Measurements from ENCODE around the gene SET.

Gene SET

DNA sequence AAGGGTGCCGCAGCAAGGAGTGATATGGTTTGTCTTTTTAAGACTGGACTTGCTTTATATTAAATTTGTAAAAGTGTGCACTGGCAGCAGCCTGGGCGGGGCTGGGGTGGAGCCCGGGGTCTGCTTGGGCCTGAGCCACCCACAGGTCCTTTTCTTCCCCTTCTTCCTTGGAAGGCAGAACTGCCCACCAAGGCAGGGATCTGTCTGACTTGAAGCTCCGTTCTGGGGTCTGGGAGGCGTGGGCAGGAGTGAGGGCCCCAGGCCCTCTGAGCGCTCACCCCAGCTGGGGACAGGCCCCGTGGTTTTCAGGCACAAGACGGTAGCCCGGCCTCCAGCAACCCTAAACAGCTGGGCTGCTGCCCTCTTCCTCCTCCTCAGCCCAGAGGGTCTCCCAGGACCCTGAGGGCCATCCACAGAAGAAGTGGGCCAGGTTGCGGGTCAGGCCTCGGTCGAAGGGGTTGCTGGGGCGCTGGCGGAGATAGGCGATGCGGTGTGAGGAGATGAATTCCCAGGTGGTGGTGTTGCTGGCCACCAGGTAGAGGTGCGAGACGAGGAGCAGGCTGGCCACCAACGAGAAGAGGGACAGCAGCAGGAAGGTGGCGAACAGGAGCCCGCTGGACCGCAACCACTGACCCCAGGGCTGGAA, 31.9 kb downstream of the SET start:
- TF ChIP-seq, protein P1, sequence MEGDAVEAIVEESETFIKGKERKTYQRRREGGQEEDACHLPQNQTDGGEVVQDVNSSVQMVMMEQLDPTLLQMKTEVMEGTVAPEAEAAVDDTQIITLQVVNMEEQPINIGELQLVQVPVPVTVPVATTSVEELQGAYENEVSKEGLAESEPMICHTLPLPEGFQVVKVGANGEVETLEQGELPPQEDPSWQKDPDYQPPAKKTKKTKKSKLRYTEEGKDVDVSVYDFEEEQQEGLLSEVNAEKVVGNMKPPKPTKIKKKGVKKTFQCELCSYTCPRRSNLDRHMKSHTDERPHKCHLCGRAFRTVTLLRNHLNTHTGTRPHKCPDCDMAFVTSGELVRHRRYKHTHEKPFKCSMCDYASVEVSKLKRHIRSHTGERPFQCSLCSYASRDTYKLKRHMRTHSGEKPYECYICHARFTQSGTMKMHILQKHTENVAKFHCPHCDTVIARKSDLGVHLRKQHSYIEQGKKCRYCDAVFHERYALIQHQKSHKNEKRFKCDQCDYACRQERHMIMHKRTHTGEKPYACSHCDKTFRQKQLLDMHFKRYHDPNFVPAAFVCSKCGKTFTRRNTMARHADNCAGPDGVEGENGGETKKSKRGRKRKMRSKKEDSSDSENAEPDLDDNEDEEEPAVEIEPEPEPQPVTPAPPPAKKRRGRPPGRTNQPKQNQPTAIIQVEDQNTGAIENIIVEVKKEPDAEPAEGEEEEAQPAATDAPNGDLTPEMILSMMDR (IDR thresholded peaks at IDR 0.05; ENCODE audit: low read depth, low read length), result no peak
- DNase-seq (ENCODE audit: extremely low read depth, low read depth), result no peak

DNA sequence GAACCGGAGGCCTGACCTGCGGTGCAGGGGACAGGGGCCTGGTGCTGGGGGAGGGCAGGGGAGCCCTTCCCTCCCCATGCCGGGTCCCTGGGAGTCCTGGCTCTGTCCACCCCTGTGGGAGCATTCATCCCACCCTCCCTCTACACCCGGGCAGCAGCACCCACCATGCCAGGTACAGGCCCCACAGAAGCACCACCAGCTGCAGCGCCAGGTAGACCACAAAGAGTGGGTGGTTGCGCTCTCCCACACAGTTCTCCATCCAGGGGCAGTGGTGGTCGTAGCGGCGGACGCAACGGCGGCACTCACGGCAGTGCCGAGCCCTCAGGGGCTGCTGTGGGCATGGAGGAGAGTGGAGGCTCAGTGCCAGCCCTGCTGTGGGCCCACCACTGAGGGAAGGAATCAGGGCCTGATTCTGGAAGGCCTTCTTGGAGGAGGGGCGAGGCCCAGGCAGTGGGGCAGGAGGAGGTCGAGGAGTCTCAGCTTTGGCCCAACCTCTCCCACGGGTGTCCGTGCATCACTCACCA, 32.5 kb downstream of the SET start:
- no peak for DNase-seq (ENCODE audit: extremely low read depth, low read depth)
- TF ChIP-seq, protein P1 (IDR thresholded peaks at IDR 0.05; ENCODE audit: low read depth, low read length), result no peak

DNA sequence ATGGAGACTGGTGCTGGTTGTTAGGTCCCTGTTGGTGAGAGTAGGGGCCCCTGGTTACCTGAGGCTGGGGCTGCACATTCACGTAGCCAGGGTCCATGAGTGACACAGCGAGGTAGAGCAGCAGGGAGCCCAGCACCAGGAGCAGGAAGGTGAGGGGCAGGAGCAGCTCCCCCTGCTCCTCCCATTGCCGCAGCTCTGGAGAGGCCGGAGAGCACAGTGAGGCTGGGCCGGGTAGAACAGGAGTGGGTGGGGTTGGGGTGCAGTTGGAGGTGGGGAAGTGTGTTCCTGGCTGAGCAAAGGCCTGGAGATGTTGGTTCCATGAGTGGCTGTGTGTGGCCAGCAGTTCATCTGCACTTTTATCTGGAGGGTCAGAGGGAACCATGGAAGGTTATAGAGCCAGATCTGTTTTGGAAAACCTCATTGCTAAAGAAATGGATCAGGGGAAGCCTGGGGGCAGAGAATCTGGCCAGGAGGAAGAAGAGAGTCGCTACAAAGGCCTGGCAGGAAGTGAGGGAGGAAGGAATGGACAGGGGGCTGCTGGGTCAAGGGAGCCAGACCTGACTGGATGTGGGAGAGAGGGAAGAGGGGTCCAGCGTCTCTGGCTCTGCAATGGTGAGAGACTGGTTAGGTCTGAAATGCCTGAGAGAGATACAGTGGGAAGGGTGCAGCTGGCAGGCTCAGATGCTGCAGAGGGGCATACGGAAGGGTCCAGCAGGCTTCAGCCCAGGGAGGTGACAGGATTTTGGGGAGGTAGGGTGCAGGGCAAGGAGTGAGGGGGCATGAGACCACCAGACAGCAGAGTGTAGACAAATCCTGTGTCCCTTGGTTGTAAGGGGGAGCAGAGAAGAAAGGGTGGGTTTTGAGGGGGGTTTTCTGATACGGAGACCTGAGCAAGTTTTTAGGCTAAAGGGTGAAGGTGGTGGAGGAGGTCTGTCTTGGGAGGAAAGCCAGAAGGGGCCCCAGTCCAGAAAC, 33.6 kb downstream of the SET start:
- no peak for DNase-seq (ENCODE audit: extremely low read depth, low read depth)
- TF ChIP-seq, protein P1 (IDR thresholded peaks at IDR 0.05; ENCODE audit: low read depth, low read length), result no peak

DNA sequence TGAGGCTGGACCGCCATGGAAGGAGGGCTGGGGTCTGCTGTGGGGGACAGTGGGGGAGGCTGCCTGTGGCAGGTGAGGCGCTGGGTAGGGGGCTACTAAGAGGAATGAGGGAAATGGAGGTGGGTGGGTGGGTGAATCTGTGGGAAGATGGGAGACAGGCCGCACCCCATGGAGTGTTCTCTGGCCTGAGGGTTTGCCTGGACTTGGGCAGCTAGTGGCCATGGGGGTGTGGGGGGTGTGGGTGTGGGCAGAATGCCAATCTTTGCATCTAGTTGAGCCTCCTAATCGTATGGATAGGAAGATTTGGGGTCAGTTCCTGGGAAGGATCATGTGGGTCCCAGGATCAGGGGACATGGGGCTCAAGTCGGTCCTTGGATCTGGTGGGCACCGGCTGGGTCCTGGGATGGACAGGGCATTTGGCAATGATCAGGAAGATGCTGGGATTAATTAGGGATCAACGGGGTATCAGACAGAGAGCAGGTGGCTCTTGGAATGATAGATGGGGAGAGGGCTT, 34.4 kb downstream of the SET start:
- TF ChIP-seq, protein P1 (IDR thresholded peaks at IDR 0.05; ENCODE audit: low read depth, low read length), result no peak
- no peak for DNase-seq (ENCODE audit: extremely low read depth, low read depth)

DNA sequence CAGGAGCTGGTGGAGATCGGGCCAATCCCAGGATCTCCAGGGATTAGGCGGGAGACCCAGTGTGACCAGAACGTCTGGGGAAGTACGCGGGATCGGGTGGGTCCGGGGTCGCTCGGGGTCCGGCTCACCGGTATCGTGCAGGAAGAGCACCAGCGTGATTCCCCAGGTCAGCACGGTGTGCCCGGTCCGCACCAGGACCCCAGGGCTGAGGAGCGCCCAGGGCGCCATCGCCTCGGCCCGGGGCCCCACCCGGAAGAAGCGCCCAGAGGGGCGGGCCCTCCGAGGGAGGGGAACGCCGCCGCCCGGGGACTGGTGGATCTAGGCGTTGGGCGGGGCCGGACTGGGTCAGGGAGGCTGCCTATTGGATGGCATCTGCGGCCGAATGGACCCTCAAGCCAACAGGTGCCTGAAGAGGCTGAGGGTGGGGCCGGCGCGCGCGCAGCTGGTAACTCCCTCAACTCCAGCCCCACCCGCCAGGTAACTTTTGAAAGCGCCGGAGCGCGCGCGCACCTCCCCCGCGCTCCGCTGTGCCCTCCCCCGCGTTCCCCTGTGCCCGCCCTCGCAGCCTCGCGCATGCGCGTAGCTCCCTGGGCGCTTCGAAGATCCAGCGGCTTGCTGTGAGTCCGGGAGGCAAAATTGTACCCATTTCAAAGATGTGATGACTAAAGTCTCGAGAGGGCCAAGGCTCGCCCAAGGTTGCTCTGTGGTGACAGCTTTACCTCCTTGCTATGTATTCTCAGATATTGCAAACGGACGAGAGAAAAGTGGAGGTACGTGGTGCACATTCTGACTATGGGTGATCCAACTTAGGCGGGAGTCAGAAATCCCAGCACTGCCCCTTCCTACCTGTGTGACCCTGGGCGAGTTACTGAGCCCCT, 35.1 kb downstream of the SET start, which contains the start of gene ZDHHC12:
TSS of gene ZDHHC12 (minus strand) at position 262 of the 878 bp plus-strand sequence. CDS start at position 228, 34 bp downstream.
- TF ChIP-seq, protein P1 (IDR thresholded peaks at IDR 0.05; ENCODE audit: low read depth, low read length), result no peak

DNA sequence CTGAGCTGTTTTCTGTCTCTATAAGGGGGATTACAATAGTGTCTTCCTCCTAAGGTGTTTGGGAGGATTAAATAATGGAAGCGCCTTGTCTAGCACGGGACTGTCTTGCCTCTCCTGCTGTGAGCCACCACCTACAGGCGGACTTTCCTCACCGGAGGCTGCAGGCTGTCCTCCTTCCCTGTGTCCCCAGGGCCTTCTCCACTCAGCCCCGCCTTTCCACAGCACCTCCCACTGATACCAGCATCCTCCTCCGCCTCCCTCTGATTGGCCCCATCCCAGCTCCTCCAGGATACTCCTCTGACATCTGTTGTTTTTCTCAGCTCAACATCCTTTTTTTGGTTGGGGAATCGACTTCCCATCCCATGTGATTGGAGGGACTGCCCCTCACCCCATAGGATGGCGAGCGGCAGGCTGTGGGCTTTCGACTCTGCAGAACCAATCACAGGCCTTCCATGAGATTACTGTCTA, 35.8 kb downstream of the SET start:
- peak; percentile 38 for DNase-seq (ENCODE audit: extremely low read depth, low read depth)
- TF ChIP-seq, protein P1 (IDR thresholded peaks at IDR 0.05; ENCODE audit: low read depth, low read length), result no peak

More for the DNA sequence above, 35.1 kb downstream of the SET start, which contains the start of gene ZDHHC12:
- peak; percentile 68 for DNase-seq (ENCODE audit: extremely low read depth, low read depth)

All from AG09319 (cell line).